HepG2 (cell line): ENCODE data around the gene ZFYVE28. TPM values are rescaled to one million over a fixed set of nuclear protein-coding genes. Genes with fewer than 3 reads are reported as not detected.
A peak's percentile ranks its signal among the peaks of the same experiment; 100 is the strongest.

Experiments used
- AGO2 ChIP-seq: fragments of 200-400 bp; formaldehyde crosslinking; optimal IDR thresholded peaks from 2 replicates; pipeline ENCODE3; 2017; ENCODE audit warnings: mild to moderate bottlenecking, low read depth, low read length, moderate library complexity
- BCLAF1 ChIP-seq: fragments of 450-650 bp; IDR thresholded peaks from 2 replicates; pipeline ENCODE4 v1.6.1; 2017; ENCODE audit warnings: mild to moderate bottlenecking
- CREB3 ChIP-seq: sonication (generic); formaldehyde crosslinking; IDR thresholded peaks from 2 replicates; pipeline ENCODE4 v1.5.0; 2020; ENCODE audit warnings: missing genetic modification reagents
- FUBP1 ChIP-seq: sonication (generic); formaldehyde crosslinking; IDR thresholded peaks from 2 replicates; pipeline ENCODE4 v1.5.1; 2020; ENCODE audit warnings: missing genetic modification reagents, mild to moderate bottlenecking, borderline replicate concordance
- MTA1 ChIP-seq: sonication (generic); formaldehyde crosslinking; IDR thresholded peaks from 2 replicates; pipeline ENCODE4 v1.4.0; 2020; ENCODE audit warnings: missing genetic modification reagents, mild to moderate bottlenecking, borderline replicate concordance
- MTERF4 ChIP-seq: sonication (generic); formaldehyde crosslinking; IDR thresholded peaks from 2 replicates; pipeline ENCODE4 v1.8.0; 2023; ENCODE audit warnings: mild to moderate bottlenecking, missing genetic modification reagents
- NFRKB ChIP-seq: fragments of 450-650 bp; IDR thresholded peaks from 2 replicates; pipeline ENCODE4 v1.6.1; 2017
- PITX1 ChIP-seq: sonication (generic); formaldehyde crosslinking; IDR thresholded peaks from 2 replicates; pipeline ENCODE4 v1.5.1; 2020; ENCODE audit warnings: mild to moderate bottlenecking, missing genetic modification reagents
- RBAK ChIP-seq: sonication (generic); formaldehyde crosslinking; IDR thresholded peaks from 2 replicates; pipeline ENCODE4 v1.5.1; 2020; ENCODE audit warnings: mild to moderate bottlenecking, missing genetic modification reagents
- SMC3 ChIP-seq: IDR thresholded peaks from 2 replicates; pipeline ENCODE4 v1.6.1; 2011; ENCODE audit warnings: low read length, improper control_type of control experiment
- SNAI1 ChIP-seq: sonication (generic); formaldehyde crosslinking; IDR thresholded peaks from 2 replicates; pipeline ENCODE4 v1.5.0; 2020; ENCODE audit warnings: mild to moderate bottlenecking, missing genetic modification reagents, borderline replicate concordance
- TCF12 ChIP-seq, 2 experiments: fragments of 450-650 bp in 1 of 2; sonication (generic) in 1 of 2; formaldehyde crosslinking in 1 of 2; IDR thresholded peaks; 2 replicates each; pipeline versions ENCODE4 v1.6.1 to v1.8.0; 2017 to 2022; ENCODE audit warnings: antibody characterized with exemption in 1 of 2, mild to moderate bottlenecking in 1 of 2, missing genetic modification reagents in 1 of 2, moderate library complexity in 1 of 2
- TOPORS ChIP-seq: sonication (generic); formaldehyde crosslinking; IDR thresholded peaks from 2 replicates; pipeline ENCODE4 v1.8.0; 2023; ENCODE audit warnings: mild to moderate bottlenecking, missing genetic modification reagents
- ZBTB2 ChIP-seq: sonication (generic); formaldehyde crosslinking; IDR thresholded peaks from 2 replicates; pipeline ENCODE4 v1.8.0; 2022; ENCODE audit warnings: low read depth, missing genetic modification reagents
- ZNF230 ChIP-seq: sonication (generic); formaldehyde crosslinking; IDR thresholded peaks from 2 replicates; pipeline ENCODE4 v1.4.0; 2020; ENCODE audit warnings: mild to moderate bottlenecking, missing genetic modification reagents
- ZNF276 ChIP-seq: sonication (generic); formaldehyde crosslinking; IDR thresholded peaks from 2 replicates; pipeline ENCODE4 v1.4.0; 2020; ENCODE audit warnings: mild to moderate bottlenecking, low read depth, missing genetic modification reagents
- ZNF543 ChIP-seq: sonication (generic); formaldehyde crosslinking; IDR thresholded peaks from 2 replicates; pipeline ENCODE4 v1.4.0; 2020; ENCODE audit warnings: mild to moderate bottlenecking, missing genetic modification reagents
- ZNF567 ChIP-seq: sonication (generic); formaldehyde crosslinking; IDR thresholded peaks from 2 replicates; pipeline ENCODE4 v1.8.1; 2023; ENCODE audit warnings: mild to moderate bottlenecking, missing genetic modification reagents, borderline replicate concordance
- ZNF746 ChIP-seq: sonication (generic); formaldehyde crosslinking; IDR thresholded peaks from 2 replicates; pipeline ENCODE4 v1.8.0; 2022; ENCODE audit warnings: mild to moderate bottlenecking, missing genetic modification reagents
- polyA plus RNA-seq, 8 experiments: library from polyadenylated mRNA; depleted of rRNA in 3 of 8; stranded (reverse) in 7 of 8; unstranded in 1 of 8; fragments of >200 nt; fragmentation: Illumina TruSeq in 4 of 8; extraction: Trizol in 4 of 8; gene quantifications; 2 replicates each; pipeline versions ENCODE4 v1.2.1 to v1.2.3, GENCODE V29; 2011 to 2016; ENCODE audit warnings: low read depth in 4 of 8, missing spikeins in 1 of 8, mixed read lengths in 1 of 8; ENCODE audit not compliant: insufficient read depth in 1 of 8
- total RNA-seq, 5 experiments: library from RNA; depleted of rRNA; stranded (reverse); fragments of >200 nt; fragmentation: Illumina TruSeq; extraction: Trizol; gene quantifications; 2 replicates each; pipeline ENCODE4 v1.2.3, GENCODE V29; 2016; ENCODE audit warnings: low read depth in 1 of 5

The ZFYVE28 gene
- total and polyA plus RNA-seq, 2 of the 13 experiments (the other 11 are each of a cell fraction or from before 2014, with no cell fraction given), result 0.12 to 0.22 TPM

GRCh38 chr4:2262944-2263250 lies 155.5 kb downstream of the ZFYVE28 start (continued):
- 0 out of 2 replicates have a peak, but pooled peaks have one; percentile 27 for TF ChIP-seq FUBP1 (CRISPR knock-in tag)
- 0 out of 2 replicates have a peak, but pooled peaks have one; percentile 4 for TF ChIP-seq ZNF276 (CRISPR knock-in tag)
- 0 out of 2 replicates have a peak, but pooled peaks have one; percentile 52 for TF ChIP-seq SNAI1 (CRISPR knock-in tag)
- peak; percentile 8; the same call in 1 of the 2 replicates for TF ChIP-seq ZNF230 (CRISPR knock-in tag)
- TF ChIP-seq RBAK (CRISPR knock-in tag), result no peak
- no peak for TF ChIP-seq TCF12 (IDR thresholded peaks at IDR 0.05)
- TF ChIP-seq TCF12 (CRISPR knock-in tag; IDR thresholded peaks at IDR 0.05), result 0 out of 2 replicates have a peak, but pooled peaks have one; percentile 12
- no peak for TF ChIP-seq NFRKB
- TF ChIP-seq MTERF4, result no peak
- no peak for TF ChIP-seq TOPORS (CRISPR knock-in tag)
- TF ChIP-seq PITX1 (CRISPR knock-in tag), result 0 out of 2 replicates have a peak, but pooled peaks have one; percentile 26
- TF ChIP-seq CREB3, result no peak
- no peak for TF ChIP-seq ZBTB2 (CRISPR knock-in tag)
- TF ChIP-seq ZNF746 (CRISPR knock-in tag), result peak; percentile 9; the same call in 1 of the 2 replicates
- peak; percentile 16 for TF ChIP-seq AGO2
- no peak for TF ChIP-seq ZNF567 (CRISPR knock-in tag)
- 0 out of 2 replicates have a peak, but pooled peaks have one; percentile 19 for TF ChIP-seq MTA1
- 0 out of 2 replicates have a peak, but pooled peaks have one; percentile 4 for TF ChIP-seq ZNF543 (CRISPR knock-in tag)
- TF ChIP-seq BCLAF1, result no peak
- no peak for TF ChIP-seq SMC3
